Measurements from ENCODE around the gene MAP3K20.

DNA sequence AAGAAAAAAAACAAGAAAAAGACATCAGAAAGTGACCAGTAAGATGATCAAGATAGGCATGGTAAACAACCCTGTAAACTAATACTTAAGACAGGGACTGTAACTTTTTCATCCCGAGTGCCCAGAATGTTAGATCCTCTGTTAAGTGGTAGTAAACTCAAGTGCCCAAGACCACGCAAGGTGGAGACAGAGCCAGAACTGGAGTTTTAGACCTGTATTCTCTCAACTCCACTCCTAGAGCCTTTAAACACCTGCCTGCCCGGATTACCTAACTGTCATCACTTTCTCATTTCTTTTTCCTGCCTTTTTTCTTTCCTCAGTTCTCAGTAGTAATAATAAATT lies 203.9 kb downstream of the MAP3K20 start:
- TF ChIP-seq, protein P1, sequence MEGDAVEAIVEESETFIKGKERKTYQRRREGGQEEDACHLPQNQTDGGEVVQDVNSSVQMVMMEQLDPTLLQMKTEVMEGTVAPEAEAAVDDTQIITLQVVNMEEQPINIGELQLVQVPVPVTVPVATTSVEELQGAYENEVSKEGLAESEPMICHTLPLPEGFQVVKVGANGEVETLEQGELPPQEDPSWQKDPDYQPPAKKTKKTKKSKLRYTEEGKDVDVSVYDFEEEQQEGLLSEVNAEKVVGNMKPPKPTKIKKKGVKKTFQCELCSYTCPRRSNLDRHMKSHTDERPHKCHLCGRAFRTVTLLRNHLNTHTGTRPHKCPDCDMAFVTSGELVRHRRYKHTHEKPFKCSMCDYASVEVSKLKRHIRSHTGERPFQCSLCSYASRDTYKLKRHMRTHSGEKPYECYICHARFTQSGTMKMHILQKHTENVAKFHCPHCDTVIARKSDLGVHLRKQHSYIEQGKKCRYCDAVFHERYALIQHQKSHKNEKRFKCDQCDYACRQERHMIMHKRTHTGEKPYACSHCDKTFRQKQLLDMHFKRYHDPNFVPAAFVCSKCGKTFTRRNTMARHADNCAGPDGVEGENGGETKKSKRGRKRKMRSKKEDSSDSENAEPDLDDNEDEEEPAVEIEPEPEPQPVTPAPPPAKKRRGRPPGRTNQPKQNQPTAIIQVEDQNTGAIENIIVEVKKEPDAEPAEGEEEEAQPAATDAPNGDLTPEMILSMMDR (conservative IDR thresholded peaks at IDR 0.05; ENCODE audit: low read depth, low read length): no peak
- TF ChIP-seq EZH2 (IDR thresholded peaks at IDR 0.05; ENCODE audit: borderline replicate concordance, low read depth, low read length, poor library complexity, severe bottlenecking): no peak

Data from A673 (cell line).